HG02852 (cell line): Measurements from ENCODE around the gene MYH15.
"Not testable (repeated sequence)": the region's sequence is repeated elsewhere in the genome, so short reads cannot be mapped to it uniquely, and the experiment has no call there.

Experiments used
- ATAC-seq: cut with Tn5 transposase; IDR thresholded peaks from one replicate; pipeline ENCODE4 v1.9.1; 2021; ENCODE audit warnings: mild to moderate bottlenecking, moderate library complexity; ENCODE audit not compliant: unreplicated experiment

MYH15 gene

DNA sequence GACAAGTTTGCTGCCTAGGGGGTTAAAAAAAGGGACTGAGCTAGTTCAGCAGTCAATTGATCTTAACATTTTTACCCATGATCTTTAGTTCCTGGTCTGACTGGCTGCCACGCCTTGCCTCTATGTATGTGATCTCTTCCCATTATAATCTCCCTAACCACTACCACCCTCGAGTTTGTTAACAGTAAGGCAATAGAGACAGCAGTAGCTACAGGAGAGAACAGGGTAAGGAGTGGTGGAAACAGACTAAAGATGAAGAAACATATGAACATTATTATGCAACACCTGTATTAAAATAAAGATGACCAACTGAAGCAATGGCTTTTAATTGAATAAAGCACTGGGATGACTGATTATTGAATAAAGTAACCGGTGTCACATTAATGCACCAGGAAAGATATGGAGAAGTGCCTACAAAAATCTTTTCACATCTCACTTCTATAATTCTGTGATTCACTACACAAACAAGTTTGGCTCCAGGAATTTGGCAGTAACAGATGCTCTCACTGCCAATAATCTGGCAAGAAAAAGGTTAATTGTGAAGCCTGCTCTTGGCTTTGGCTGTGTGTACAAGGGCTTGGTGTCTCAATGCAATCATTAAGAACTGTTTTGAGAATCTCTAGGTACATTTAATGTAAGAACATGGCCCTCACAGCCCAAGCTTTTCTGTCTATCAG lies 118.3 kb downstream of the MYH15 start:
- ATAC-seq = no peak

DNA sequence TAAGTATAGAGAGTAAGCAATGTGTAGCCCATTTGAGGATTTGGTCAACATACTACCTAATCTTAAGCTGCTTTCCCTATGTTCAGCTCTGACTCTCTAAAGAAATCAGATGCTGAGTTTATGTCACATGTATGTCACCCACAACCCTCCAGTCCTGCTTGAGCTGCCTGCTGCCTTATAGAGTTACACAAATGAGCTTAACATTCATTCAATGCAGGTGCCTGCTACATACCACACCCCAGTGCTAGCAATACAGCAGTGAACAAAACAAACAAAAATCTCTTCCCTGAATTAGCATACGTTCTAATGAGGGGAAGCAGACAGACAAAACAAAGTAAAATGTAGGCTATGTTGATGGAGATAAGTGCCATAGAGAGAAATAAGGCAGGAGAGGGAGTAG lies 121.0 kb downstream of the MYH15 start:
- no peak for ATAC-seq

DNA sequence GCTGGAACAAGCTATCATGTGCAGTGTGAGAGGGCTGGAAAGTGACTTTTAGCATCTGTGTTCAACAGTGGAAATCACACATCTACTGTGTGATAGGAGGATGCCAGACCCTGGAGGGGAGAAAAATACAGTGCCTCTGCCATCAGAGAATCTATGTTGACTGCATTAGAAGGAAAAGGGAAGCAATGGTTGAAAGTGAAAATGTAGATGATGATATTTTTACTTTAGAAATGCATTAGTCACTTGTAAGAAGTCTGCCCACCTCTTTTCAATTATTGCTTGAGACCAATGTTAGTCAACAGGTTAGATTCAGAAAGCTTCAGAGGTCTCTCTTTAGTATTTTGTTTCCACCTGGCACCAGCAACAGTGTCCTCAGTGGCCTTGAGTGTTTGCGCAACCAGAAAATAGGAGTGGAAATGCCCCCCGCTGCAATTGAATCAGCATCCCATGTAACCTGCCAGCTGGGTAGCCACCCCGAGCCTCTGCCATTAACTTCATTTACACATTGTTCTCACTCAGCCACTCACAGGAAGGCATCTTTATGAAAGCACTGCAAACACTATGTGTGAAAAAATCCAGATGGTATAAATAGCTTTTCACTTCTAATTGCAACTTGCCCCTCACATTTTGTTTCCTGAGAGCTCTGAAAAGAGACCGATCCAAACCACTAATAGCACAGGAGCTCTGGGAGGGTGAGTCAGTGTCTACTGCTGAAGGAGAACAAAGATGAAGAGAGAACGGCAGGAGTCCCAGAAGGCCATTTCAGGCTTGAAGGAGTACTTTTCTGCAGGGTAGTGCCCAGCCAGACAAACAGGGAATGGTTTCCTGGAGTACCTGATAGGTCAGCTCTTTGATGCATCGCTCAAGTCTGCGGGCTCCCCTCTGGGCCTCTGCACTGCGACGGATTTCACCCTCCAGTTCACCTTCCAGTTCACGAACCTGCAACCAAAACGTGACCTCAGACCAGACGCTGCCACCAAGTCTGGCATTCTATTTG lies 122.0 kb downstream of the MYH15 start:
- peak; percentile 75 for ATAC-seq

DNA sequence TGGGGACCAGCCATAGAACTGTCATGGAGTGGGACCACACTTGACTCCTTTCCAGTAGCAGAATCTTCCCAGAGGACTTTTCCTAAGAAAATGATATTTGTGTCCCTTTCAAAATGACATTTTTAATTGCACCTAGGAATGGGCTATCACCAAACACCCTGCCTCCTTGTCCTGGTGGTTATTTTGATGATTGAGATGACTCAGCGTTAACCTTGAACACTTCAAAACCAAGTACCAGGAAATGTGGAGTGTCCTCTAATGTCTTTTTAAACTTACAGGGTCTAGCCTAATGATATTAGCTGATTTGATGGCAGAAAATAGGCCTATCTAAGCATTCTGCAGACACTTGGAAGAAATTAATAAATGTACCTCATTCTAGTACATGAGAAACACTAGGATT lies 123.3 kb downstream of the MYH15 start:
- ATAC-seq = no peak

DNA sequence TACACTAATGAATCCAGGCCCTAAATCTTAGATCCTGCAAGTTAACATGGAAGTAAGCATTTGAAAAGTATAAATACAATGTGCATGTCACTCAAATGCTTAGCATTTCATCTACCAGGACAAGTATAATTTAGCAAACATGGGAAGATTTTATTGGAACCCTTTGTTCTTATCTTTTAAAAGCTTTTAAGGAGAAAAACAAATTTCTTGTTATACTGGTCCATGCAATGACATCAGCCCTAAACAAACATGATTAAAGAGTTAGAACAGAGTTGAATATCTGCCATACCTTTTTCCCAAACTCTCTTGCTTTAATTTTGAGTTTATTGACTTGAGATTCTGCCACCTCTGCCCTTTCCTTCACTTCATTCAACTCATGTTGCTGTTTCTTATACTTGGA lies 127.1 kb downstream of the MYH15 start:
- no peak for ATAC-seq

DNA sequence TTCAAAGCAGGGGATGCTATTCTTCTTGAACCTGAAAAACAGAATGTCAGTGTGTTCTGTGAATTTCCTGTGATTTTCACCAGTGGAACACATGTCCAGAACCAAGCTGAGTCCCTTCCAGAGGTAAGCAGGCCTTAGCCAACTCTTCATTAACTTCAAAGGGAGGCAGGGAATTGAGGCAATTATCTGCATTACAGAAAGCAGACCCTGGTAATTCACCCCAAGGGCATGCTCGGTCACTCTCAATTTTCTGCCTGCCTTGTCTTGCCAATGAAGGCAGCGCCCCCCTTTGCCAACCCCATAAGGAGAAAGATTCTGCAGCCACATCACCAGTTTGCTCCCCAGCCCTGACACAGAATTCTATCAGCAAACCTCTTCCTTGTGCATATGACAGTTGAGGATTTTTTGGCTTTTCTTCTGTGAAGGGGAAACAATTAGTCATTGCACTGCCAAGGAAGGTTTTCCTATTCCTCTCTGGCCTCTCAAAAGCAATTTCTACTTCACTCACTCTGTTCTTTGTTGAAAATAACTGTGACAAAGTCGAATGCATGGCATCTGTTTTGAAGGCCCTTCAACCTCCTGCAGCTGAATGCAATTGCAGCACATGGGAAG lies 128.8 kb downstream of the MYH15 start:
- ATAC-seq = no peak

DNA sequence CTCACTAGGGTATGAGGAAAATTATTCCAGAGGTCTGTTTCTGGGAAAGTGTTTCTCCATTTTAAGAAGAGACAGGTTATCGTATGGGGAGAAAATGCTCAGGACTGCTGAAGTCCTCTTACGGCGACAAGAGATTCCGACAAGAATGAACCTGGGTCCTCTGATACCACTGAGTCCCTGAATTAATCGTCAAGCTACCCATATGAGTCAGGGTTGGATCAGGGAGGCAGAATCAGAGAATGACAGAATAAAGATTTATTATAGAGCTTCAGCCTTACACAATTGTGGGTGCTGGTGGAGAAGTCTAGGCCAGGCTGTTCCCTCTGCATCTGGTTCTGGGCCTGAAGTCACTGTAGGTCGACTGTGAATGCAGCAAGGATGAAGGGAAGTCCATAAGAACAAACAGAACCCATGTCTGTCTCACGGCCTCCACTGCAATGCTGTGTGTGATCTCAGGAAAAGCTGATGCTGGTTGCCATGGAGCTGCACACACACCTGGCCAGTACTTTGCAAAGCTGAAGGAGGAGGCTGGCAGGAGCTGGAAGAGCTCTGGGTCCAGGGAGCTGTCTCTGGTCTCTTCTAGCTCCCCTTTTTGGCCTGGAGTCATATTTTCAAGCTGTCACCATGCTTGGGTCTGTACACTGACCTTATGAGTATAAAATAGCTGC lies 130.1 kb downstream of the MYH15 start:
- ATAC-seq = no peak

DNA sequence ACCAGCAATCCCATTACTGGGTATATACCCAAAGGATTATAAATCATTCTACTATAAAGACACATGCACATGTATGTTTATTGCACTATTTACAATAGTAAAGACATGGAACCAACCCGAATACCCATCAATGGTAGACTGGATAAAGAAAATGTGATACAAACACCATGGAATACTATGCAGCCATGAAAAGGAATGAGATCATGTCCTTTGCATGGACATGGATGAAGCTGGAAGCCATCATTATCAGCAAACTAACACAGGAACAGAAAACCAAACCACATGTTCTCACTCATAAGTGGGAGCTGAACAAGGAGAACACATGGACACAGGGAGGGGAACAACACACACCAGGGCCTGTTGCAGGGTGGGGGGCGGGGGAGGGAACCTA lies 131.4 kb downstream of the MYH15 start:
- ATAC-seq = not testable (repeated sequence)

DNA sequence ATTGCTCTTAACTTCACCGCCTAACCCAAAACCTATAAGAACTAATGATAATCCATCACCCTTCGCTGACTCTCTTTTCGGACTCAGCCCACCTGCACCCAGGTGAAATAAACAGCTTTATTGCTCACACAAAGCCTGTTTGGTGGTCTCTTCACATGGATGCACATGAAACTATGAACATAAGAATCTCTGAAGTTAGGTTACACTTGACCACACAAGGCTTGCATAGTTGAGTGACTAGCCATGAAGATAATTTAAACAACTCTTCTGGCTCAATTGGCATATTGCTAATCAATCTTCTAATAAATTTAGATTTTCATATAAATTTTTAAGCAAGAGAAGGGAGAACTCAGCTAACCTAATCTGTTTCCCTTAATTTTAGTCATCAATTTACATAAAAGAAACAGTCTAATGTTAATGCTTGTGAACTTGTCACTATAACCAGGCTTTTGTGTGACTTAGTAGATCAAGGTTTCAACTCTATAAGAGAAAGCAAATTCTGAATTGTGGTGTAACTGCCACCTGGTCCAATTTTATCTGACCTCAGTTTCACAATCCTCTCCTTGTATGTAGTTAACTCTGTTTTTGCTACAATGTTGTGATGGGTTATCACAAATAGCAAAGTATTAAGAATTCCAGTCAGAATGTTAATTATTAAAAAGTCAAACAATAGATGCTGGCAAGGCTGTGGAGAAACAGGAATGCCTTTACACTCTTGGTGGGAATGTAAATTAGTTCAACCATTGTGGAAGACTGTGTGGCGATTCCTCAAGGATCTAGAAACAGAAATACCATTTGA lies 132.0 kb downstream of the MYH15 start:
- peak; percentile 78 for ATAC-seq

DNA sequence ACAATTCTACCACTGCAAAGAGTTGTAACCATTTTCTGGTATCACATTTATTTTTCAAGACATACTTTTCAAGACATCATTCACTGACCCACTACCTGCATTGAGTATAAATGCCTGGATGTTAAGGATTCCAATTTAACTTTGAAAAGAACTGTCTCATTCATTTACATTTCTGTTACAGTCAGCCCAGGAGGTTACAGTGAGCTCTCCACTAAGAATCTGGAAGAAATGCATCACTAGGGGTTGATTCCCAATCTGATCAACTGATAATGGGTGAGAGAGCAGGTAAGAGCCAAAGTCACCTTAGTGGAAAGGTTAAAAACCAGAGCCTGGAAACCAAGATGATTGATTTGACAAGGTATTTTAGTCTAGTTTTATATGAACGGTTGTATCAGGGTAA lies 133.0 kb downstream of the MYH15 start:
- no peak for ATAC-seq

DNA sequence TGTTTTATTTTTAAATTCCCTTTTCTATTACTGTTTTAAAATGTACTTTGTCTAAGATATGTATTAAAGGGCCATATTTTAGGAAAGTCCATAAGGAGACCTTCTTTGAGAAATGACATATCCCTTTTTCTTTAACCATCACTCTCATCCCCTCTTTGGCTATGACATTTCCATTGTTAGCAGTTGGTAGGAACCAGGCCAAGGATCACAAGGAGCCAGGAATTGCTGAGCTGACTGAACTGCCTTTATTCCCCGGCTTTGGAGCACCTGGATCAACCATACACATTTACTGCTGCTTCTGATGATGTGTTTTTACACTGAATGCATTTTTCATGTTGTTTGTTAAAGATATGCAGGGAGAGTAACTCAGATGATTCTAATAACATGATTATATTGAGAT lies 134.4 kb downstream of the MYH15 start:
- ATAC-seq = no peak

DNA sequence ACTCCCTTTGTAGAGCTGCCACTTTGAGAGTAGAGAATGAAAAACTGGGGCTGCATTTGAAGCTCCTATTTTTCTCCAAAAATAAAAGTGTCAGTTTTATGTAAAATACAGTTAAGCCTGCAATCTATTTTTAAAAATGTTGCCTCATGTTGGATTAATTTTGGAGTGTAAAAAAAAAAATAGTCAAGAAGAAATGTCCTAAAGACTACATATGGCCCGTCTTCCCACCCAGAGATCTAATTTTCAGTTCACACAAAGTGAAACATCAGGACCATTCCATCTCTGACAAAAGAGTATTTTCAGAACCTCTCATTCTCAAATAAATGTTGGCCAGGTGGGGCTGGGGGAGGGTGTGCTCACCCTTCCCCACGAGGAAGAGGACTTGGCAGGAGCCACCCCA lies 151.4 kb downstream of the MYH15 start:
- no peak for ATAC-seq

DNA sequence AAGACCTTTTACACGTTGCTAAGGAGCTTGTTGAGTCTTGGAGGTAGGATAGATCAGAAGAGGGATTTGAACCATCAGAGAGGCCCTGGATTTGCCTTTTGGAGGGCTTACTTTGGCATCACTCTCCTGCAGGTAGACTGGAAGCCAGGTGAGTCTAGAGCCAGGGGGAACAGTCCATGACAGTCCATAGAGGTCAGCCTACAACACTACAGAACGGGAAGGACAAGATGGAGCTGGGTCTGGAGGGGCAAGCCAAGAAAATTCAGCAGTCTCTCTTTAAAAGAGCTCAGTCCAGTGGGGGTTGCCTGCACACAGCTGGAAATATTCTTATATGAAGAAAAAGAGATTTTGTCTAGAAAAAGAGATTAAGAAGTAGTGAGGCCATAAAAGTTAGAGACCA lies 153.4 kb downstream of the MYH15 start:
- ATAC-seq = no peak

DNA sequence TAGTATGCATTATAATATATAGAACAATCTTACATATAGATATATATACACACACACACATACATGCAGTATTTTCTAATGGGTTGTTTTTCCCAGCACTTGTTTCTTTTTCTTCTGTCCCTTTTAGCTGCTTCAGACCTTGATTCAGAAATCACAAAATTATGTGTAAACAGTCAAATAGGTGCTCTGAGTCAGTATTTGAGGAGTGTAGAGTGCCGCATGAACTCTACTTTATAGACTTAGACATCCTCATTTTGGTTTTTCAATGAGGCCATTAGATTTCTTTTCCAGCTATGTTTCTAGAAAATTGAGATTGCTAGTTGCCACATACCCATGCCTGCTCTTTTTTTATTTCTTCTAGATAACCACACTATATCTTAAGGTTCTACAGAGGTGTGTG lies 155.8 kb downstream of the MYH15 start:
- no peak for ATAC-seq

DNA sequence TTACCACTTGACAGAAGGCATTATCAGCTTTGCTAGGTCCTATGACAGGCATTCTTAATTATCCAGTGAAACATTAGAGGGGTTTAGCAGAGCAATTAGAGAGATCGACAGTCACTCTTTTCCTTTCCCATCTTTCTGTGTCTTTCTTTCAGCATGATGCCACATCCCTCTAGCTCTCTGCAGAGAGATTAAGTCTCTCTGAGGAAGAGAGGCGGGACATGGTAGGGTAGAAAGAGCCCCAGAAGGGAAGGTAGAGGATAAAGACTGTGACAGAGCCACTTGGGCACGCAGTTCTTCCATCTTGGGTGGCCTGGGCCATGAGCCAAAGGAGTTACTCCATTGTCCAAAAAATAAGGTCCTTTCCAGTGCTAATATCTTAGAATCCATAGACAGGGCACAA lies 158.2 kb downstream of the MYH15 start:
- no peak for ATAC-seq

DNA sequence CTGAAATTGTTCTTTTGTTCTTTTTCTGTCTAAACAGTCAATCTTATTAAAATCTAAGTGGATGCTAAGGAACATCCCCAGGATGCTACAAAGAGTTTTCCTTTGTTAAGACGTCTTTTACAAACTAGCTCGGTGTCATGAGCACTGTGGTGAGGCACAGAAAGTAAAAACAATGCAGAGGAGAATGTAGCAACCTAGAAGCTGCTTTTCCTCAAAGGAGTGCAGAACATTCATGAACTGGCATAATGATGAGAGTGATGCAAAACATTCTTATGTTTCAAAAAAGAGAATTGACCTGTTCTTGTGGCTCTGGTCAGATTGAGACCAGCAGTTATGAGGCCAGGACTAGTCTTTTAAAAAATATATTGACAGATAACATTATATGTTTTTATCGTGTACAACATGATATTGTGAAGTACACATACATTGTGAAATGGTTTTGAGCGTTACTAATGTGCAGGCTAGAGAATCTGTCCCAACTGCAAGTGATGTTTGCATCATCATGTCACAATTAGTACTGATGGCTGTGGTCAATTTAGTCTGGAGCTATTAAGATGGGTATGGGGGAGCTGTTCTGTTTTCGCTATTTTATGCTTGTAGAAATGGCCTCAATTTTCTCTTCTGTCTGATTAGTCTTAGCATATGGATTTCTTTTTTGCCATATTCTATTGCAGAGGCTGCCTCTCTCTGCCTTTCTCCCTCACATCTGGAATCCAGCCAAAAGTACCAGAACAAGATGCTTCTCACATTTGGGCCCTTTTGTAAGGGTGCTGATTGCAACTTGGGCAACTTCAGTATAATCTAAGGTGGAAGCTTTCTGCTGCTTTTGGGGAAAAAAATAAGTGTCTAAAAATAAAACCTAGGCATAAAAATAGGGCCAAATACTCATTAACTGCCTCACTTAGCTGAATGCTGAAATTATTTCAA lies 163.8 kb downstream of the MYH15 start:
- no peak for ATAC-seq

DNA sequence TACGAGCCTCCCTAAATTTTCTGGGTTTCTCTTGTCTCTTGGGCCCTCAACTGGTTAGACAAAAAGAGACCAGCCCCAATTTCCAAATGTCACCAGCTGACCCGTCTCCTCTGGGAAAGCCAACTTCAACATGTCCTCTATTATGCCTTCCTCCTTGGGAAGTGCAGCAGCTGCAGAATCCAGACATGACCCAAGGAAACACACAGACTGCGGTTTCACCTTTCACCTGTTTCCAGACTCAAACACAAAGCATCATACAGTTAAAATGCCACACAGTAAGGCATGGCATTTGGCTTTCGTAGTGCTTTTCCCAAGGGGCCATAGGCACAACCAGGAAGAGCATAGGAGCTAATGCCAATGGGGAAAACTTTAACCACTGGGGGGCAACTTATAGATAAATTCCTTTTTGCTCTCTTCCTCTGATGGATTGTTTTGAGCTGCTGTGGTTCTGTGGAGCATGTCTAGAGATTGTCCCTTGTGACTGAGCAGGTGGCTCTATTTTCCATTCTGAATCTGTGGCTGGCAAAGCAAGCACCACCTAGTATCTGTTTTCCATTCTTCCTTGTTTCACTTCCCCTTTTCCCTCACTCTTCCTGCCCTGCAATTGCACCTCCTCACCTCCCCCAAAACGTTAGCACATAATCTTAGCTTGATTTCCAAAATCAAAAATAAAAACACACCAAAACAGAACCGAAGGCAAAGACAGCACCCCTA lies 164.7 kb downstream of the MYH15 start:
- ATAC-seq = no peak

DNA sequence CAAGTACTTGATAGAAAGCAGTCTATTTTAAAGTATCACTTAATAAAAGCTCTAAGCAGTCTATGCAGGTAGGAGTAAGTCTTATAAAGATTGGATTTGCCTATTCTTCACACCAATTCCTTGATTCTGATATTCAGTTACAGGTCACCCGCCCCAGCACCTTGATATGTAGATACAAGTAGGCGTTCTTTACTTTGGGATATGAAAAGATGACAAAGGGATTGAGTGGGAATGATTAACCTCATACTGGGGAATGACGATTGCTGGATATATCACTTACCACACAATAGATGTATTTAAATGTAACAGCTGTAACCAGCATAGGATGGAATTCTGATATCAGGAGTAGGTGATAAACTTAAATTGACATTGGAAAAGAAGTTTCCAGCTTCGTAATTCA lies 166.9 kb downstream of the MYH15 start:
- no peak for ATAC-seq
